ENCODE data around the gene METTL23. TPM values are rescaled to one million over a fixed set of nuclear protein-coding genes. Genes with fewer than 3 reads are reported as not detected.
A peak's percentile ranks its signal among the peaks of the same experiment; 100 is the strongest.

Gene METTL23
- polyA plus RNA-seq, 1 donor (not counting 4 experiments of a cell fraction or from before 2014, with no cell fraction given), result 48.3 TPM

GRCh38 chr17:76706817-76707216 lies 19.8 kb upstream of the METTL23 start:
- no peaks in the 10 kb centered on the region for H3K9me3 ChIP-seq (ENCODE audit: control insufficient read depth, low read depth, low read length)
- H3K4me2 ChIP-seq (ENCODE audit: control insufficient read depth, extremely low read depth, insufficient read depth, low read depth, low read length), result no peak overlapping the region
- no peaks in the 10 kb centered on the region for H3K27me3 ChIP-seq (ENCODE audit: control insufficient read depth, extremely low read depth, insufficient read depth, low read length)
- DNase-seq (ENCODE audit: low read depth, low spot score) (no peak), FAIRE-seq (peak; percentile 32)
- no peak overlapping the region for H3K27ac ChIP-seq (ENCODE audit: control insufficient read depth, insufficient read depth, low read length)
- H4K20me1 ChIP-seq (ENCODE audit: control insufficient read depth, extremely low read depth, insufficient read depth, low read length), result no peaks in the 10 kb centered on the region
- H3K79me2 ChIP-seq (ENCODE audit: control insufficient read depth, insufficient read depth, low read length), result peaks cover 65% of the 10 kb centered on the region
- H3K9ac ChIP-seq (ENCODE audit: control insufficient read depth, extremely low read depth, insufficient read depth, low read length), result no peak overlapping the region
- H2AFZ ChIP-seq (ENCODE audit: control insufficient read depth, low read length), result no peak overlapping the region
- H3K4me1 ChIP-seq (ENCODE audit: control insufficient read depth, extremely low read depth, insufficient read depth, low read length), result peaks cover 24% of the 10 kb centered on the region
- dilution Hi-C loops (cut with MboI; ENCODE audit: extremely low pct_ligation_motif_present, low sequenced_read_pairs), result no loop called here
- peaks cover 0 to 9% of the 10 kb centered on the region in 2 experiments for H3K36me3 ChIP-seq (ENCODE audit: control insufficient read depth in 2 of 2, extremely low read depth in 1 of 2, insufficient read depth in 2 of 2, low read length in 2 of 2)
- no peaks in the 10 kb centered on the region for H3K9me1 ChIP-seq (ENCODE audit: control insufficient read depth, extremely low read depth, insufficient read depth, low read length)
- TF ChIP-seq EZH2 (IDR thresholded peaks at IDR 0.05; ENCODE audit: low read length) (no peak), CTCF (optimal IDR thresholded peaks at IDR 0.05 in 1 of 3, IDR thresholded peaks at IDR 0.05 in 1 of 3, conservative IDR thresholded peaks at IDR 0.05 in 1 of 3; ENCODE audit: extremely low read depth in 1 of 3, insufficient read depth in 2 of 3, low read length in 3 of 3) (no peak)
- H3K4me3 ChIP-seq (ENCODE audit: control insufficient read depth in 2 of 3, extremely low read depth in 1 of 3, insufficient read depth in 2 of 3, low read depth in 1 of 3, low read length in 3 of 3), result no peak overlapping the region

- Histone ChIP-seq H3K36me3 (ENCODE audit: control insufficient read depth in 2 of 2, extremely low read depth in 1 of 2, insufficient read depth in 2 of 2, low read length in 2 of 2) (peaks cover 3 to 13% of the 10 kb centered on the region in 2 experiments), H3K9me3 (ENCODE audit: control insufficient read depth, low read depth, low read length) (no peaks in the 10 kb centered on the region), H3K9ac (ENCODE audit: control insufficient read depth, extremely low read depth, insufficient read depth, low read length) (peak overlapping the region; percentile 76), H3K4me1 (ENCODE audit: control insufficient read depth, extremely low read depth, insufficient read depth, low read length) (peaks cover 22% of the 10 kb centered on the region), H3K27ac (ENCODE audit: control insufficient read depth, insufficient read depth, low read length) (peak overlapping the region; percentile 70), H3K79me2 (ENCODE audit: control insufficient read depth, insufficient read depth, low read length) (peaks cover 59% of the 10 kb centered on the region), H4K20me1 (ENCODE audit: control insufficient read depth, extremely low read depth, insufficient read depth, low read length) (no peaks in the 10 kb centered on the region), H3K4me3 (ENCODE audit: control insufficient read depth in 2 of 3, extremely low read depth in 1 of 3, insufficient read depth in 2 of 3, low read depth in 1 of 3, low read length in 3 of 3) (peak overlapping the region in 2 of 3 experiments; percentile 26 to 75), H2AFZ (ENCODE audit: control insufficient read depth, low read length) (no peak overlapping the region), H3K27me3 (ENCODE audit: control insufficient read depth, extremely low read depth, insufficient read depth, low read length) (no peaks in the 10 kb centered on the region), H3K4me2 (ENCODE audit: control insufficient read depth, extremely low read depth, insufficient read depth, low read depth, low read length) (peak overlapping the region; percentile 93), H3K9me1 (ENCODE audit: control insufficient read depth, extremely low read depth, insufficient read depth, low read length) (no peaks in the 10 kb centered on the region)
- FAIRE-seq (no peak), DNase-seq (ENCODE audit: low read depth, low spot score) (no peak)
- no peak for TF ChIP-seq EZH2 (IDR thresholded peaks at IDR 0.05; ENCODE audit: low read length)
- TF ChIP-seq CTCF (optimal IDR thresholded peaks at IDR 0.05 in 1 of 3, IDR thresholded peaks at IDR 0.05 in 1 of 3, conservative IDR thresholded peaks at IDR 0.05 in 1 of 3; ENCODE audit: extremely low read depth in 1 of 3, insufficient read depth in 2 of 3, low read length in 3 of 3), result peak; percentile 42 to 54 (median 51)
- dilution Hi-C loops (cut with MboI; ENCODE audit: extremely low pct_ligation_motif_present, low sequenced_read_pairs), result no loop called here
These were observed 18.4 kb upstream of the METTL23 start for GRCh38 chr17:76707985-76708807.
